HepG2 (cell line): ENCODE measurements around the gene TSNAX. TPM values are rescaled to one million over a fixed set of nuclear protein-coding genes. Genes with fewer than 3 reads are reported as not detected.

Experiments
- ATAC-seq: fragments of 200-7000 bp; cut with Tn5 transposase; 3 replicates; pipeline ENCODE4 v1.9.1; 2020; ENCODE audit warnings: mild to moderate bottlenecking, moderate library complexity
- BruUV-seq: library from RNA; stranded (reverse); fragments of 400-500 nt; replicated peaks from 2 replicates; lab custom pipeline; 2021; lab: Mats Ljungman, UMichigan
- CTCF ChIA-PET: fragments of 300-600 bp; formaldehyde crosslinking; extraction: SDS; loops from one replicate; lab custom pipeline; 2021; ENCODE audit warnings: low total read pairs, inconsistent platforms, low intra/inter-chr PET ratio; lab: Yijun Ruan, JAX
- POLR2A ChIA-PET: fragments of 350-600 bp; sonication (Branson Sonifier 250); formaldehyde crosslinking; loops from one replicate; lab custom pipeline; 2020; ENCODE audit warnings: antibody characterized with exemption, inconsistent platforms; lab: Yijun Ruan, JAX
- DNase-seq: peaks from one replicate; pipeline ENCODE4 v3.0.0-alpha.2; 2015; ENCODE audit warnings: low spot score
- FAIRE-seq: peaks from 3 replicates; lab custom pipeline; 2011; peaks lifted over from hg19 to GRCh38; lab: Jason Lieb, UNC
- H2AFZ ChIP-seq: one replicate; pipeline ENCODE4 v1.6.1; 2011; ENCODE audit warnings: low read length, inconsistent platforms
- H3K27ac ChIP-seq: fragments of 300-600 bp; 3 replicates; pipeline ENCODE4 v1.8.0; 2011; ENCODE audit warnings: mixed run types, mild to moderate bottlenecking, mixed read lengths, low read length, inconsistent platforms; ENCODE audit not compliant: insufficient read depth; ENCODE audit errors: extremely low read length
- H3K27me3 ChIP-seq, 2 experiments: fragments of 200-600 bp in 1 of 2; 2 replicates in 1 of 2; 3 replicates in 1 of 2; pipeline versions ENCODE4 v1.6.0 to v1.8.0; 2011; ENCODE audit warnings: low read length in 2 of 2, mild to moderate bottlenecking in 2 of 2, moderate library complexity in 2 of 2, inconsistent platforms in 1 of 2; ENCODE audit not compliant: insufficient read depth in 2 of 2, control insufficient read depth in 1 of 2
- H3K36me3 ChIP-seq, 2 experiments: fragments of 200-600 bp in 1 of 2; replicated peaks in 1 of 2; 2 replicates in 1 of 2; 3 replicates in 1 of 2; pipeline versions ENCODE4 v1.5.1 to v1.8.0; 2011; ENCODE audit warnings: low read length in 2 of 2, inconsistent platforms in 1 of 2; ENCODE audit not compliant: insufficient read depth in 2 of 2, control insufficient read depth in 1 of 2
- H3K4me1 ChIP-seq: 2 replicates; pipeline ENCODE4 v1.5.1; 2012; ENCODE audit warnings: low read length, inconsistent platforms; ENCODE audit not compliant: insufficient read depth
- H3K4me2 ChIP-seq: 2 replicates; pipeline ENCODE4 v1.6.0; 2011; ENCODE audit warnings: low read depth, low read length, inconsistent platforms
- H3K4me3 ChIP-seq, 3 experiments: fragments of 200-600 bp in 1 of 3; sonication (generic), shearing (Covaris generic) in 1 of 3; replicated peaks in 1 of 3; 2 replicates each; pipeline ENCODE4 v1.5.1; 2011 to 2016; ENCODE audit warnings: low read length in 3 of 3, inconsistent platforms in 2 of 3, low read depth in 2 of 3, mild to moderate bottlenecking in 2 of 3, control low read depth in 1 of 3, mixed read lengths in 1 of 3; ENCODE audit not compliant: insufficient read depth in 1 of 3
- H3K79me2 ChIP-seq: one replicate; pipeline ENCODE4 v1.6.1; 2011; ENCODE audit warnings: low read length, inconsistent platforms; ENCODE audit not compliant: insufficient read depth
- H3K9ac ChIP-seq: 2 replicates; pipeline ENCODE4 v1.6.0; 2011; ENCODE audit warnings: mild to moderate bottlenecking, low read depth, low read length, inconsistent platforms; ENCODE audit not compliant: insufficient read depth
- H3K9me3 ChIP-seq: 2 replicates; pipeline ENCODE4 v1.5.1; 2012; ENCODE audit warnings: mild to moderate bottlenecking, low read length
- H4K20me1 ChIP-seq: 2 replicates; pipeline ENCODE4 v1.6.0; 2011; ENCODE audit warnings: inconsistent platforms, mild to moderate bottlenecking, low read length, moderate library complexity; ENCODE audit not compliant: insufficient read depth
- HES4 ChIP-seq: sonication (generic); formaldehyde crosslinking; IDR thresholded peaks from 2 replicates; pipeline ENCODE4 v1.9.0; 2021; ENCODE audit warnings: mild to moderate bottlenecking, missing genetic modification reagents, borderline replicate concordance
- MAFF ChIP-seq: IDR thresholded peaks from 2 replicates; pipeline ENCODE4 v1.6.1; 2011; ENCODE audit warnings: low read depth, low read length, improper control_type of control experiment
- MAFK ChIP-seq, 2 experiments: IDR thresholded peaks in 1 of 2; conservative IDR thresholded peaks in 1 of 2; 2 replicates each; pipeline ENCODE4 v1.6.1; 2011; ENCODE audit warnings: improper control_type of control experiment in 2 of 2, low read length in 2 of 2
- STAG1 ChIP-seq: sonication (generic); formaldehyde crosslinking; IDR thresholded peaks from 2 replicates; pipeline ENCODE4 v1.4.0; 2020; ENCODE audit warnings: missing genetic modification reagents
- ZNF367 ChIP-seq: sonication (generic); formaldehyde crosslinking; IDR thresholded peaks from 2 replicates; pipeline ENCODE4 v1.4.0; 2020; ENCODE audit warnings: missing genetic modification reagents, borderline replicate concordance
- WGBS: methylation state at CpG from one replicate; pipeline ENCODE4 v1.1.6; 2017; ENCODE audit warnings: low lambda C conversion rate; 5-methylcytosine and 5-hydroxymethylcytosine counted together
- in situ Hi-C: cut with HindIII; loops from 2 replicates; pipeline ENCODE4 v1.10.0; 2017; ENCODE audit warnings: low pct_unique_long_range_greater_than_20kb; ENCODE audit not compliant: extremely low pct_ligation_motif_present
- intact Hi-C: fragments of 100-400 bp; cut with micrococcal nuclease; formaldehyde crosslinking; loops from one replicate; pipeline ENCODE4 v1.10.0; 2022; ENCODE audit not compliant: unreplicated experiment
- polyA plus RNA-seq, 8 experiments: library from polyadenylated mRNA; depleted of rRNA in 3 of 8; stranded (reverse) in 7 of 8; unstranded in 1 of 8; fragments of >200 nt; fragmentation: Illumina TruSeq in 4 of 8; extraction: Trizol in 4 of 8; gene quantifications; 2 replicates each; pipeline versions ENCODE4 v1.2.1 to v1.2.3, GENCODE V29; 2011 to 2016; ENCODE audit warnings: low read depth in 4 of 8, missing spikeins in 1 of 8, mixed read lengths in 1 of 8; ENCODE audit not compliant: insufficient read depth in 1 of 8
- total RNA-seq, 5 experiments: library from RNA; depleted of rRNA; stranded (reverse); fragments of >200 nt; fragmentation: Illumina TruSeq; extraction: Trizol; gene quantifications; 2 replicates each; pipeline ENCODE4 v1.2.3, GENCODE V29; 2016; ENCODE audit warnings: low read depth in 1 of 5
- TF ChIP-seq, protein P1 (sequence below): IDR thresholded peaks from 2 replicates; pipeline ENCODE4 v1.6.1; 2016; ENCODE audit warnings: missing biosample characterization, missing genetic modification reagents, low read depth
- TF ChIP-seq, protein P2 (sequence below): IDR thresholded peaks from 2 replicates; pipeline ENCODE4 v1.6.1; 2012; ENCODE audit warnings: low read depth, low read length, improper control_type of control experiment

TSNAX gene
- total and polyA plus RNA-seq, 2 of the 13 experiments (the other 11 are each of a cell fraction or from before 2014, with no cell fraction given): 13.2 to 46.2 TPM

DNA sequence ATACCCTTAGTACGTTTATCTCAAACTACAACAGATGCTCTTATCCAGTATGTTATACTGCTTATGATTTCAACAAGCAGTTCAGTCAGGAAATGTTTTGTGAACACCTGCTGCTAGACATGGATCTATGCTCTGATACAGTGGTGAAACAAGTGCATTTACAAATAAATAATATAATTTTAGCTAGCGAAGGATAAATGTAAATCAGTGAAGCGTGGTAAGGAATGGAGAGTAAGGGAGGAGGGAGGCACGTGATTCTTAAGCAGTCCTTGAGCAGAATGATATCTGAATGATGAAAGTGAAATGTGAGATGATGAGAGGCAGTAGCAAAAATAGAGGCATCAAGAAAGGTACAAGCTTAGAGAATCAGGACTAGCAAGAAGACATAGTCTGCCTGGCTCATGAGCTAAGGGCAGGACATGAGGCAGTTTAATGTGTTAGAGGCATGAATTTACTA, 6.3 kb downstream of the TSNAX start (continued):
- TF ChIP-seq, protein P1, sequence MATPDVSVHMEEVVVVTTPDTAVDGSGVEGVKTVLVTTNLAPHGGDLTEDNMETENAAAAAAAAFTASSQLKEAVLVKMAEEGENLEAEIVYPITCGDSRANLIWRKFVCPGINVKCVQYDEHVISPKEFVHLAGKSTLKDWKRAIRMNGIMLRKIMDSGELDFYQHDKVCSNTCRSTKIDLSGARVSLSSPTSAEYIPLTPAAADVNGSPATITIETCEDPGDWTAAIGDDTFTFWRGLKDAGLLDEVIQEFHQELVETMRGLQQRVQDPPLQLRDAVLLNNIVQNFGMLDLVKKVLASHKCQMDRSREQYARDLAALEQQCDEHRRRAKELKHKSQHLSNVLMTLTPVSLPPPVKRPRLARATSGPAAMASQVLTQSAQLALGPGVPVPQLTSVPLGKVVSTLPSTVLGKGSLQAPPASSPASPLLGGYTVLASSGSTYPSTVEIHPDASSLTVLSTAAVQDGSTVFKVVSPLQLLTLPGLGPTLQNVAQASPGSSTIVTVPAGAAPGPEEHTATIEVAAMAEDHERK (CRISPR knock-in tag): no peak
- TF ChIP-seq HES4: no peak
- TF ChIP-seq, protein P2, sequence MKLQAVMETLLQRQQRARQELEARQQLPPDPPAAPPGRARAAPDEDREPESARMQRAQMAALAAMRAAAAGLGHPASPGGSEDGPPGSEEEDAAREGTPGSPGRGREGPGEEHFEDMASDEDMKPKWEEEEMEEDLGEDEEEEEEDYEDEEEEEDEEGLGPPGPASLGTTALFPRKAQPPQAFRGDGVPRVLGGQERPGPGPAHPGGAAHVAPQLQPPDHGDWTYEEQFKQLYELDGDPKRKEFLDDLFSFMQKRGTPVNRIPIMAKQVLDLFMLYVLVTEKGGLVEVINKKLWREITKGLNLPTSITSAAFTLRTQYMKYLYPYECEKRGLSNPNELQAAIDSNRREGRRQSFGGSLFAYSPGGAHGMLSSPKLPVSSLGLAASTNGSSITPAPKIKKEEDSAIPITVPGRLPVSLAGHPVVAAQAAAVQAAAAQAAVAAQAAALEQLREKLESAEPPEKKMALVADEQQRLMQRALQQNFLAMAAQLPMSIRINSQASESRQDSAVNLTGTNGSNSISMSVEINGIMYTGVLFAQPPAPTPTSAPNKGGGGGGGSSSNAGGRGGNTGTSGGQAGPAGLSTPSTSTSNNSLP: no peak
- no peak for TF ChIP-seq ZNF367 (CRISPR knock-in tag)

DNA sequence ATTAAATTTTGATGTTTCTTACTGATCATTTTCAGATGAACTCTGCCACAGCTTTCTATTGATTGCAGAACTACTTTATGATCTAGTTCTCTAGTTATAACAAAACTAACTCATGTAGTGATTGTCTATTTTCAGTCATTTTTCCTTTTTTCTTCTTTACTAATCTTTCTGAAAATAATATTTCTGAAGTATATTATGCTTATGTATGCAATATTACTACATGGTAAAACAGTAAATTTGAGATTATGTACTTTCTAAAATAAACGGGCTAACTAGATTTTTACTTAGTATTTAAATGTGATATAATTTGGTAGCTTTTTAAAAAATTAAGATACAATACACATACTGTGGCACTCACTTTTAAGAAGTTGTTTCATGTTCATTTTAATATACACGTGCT, 7.6 kb downstream of the TSNAX start:
- Histone ChIP-seq H3K4me1 (peaks cover 12% of the 10 kb centered on the region), H3K4me2 (no peak overlapping the region), H3K9me3 (no peaks in the 10 kb centered on the region), H4K20me1 (peaks cover 2% of the 10 kb centered on the region; the same call in 1 of the 2 replicates), H3K36me3 (peaks cover under 1 to 46% of the 10 kb centered on the region in 2 experiments), H3K4me3 (no peak overlapping the region), H3K79me2 (peaks cover 45% of the 10 kb centered on the region), H3K27me3 (no peaks in the 10 kb centered on the region), H3K9ac (no peak overlapping the region), H2AFZ (no peak overlapping the region), H3K27ac (no peak overlapping the region)
- DNase-seq (no peak), FAIRE-seq (no peak), ATAC-seq (no peak)
- peak; percentile 51; the same call in 1 of the 2 replicates for TF ChIP-seq MAFF
- no peak for TF ChIP-seq STAG1
- TF ChIP-seq MAFK (conservative IDR thresholded peaks at IDR 0.05 in 1 of 2, IDR thresholded peaks at IDR 0.05 in 1 of 2; ENCODE audit: low read length in 2 of 2): peak in 1 of 2 experiments; percentile 75; a peak in 2 of 4 replicates
- intact Hi-C loops (no loop called here), in situ Hi-C loops (loop anchor here (10.0 kb wide), 1 partner anchor 111 kb away; the partner anchor contains the start of gene EGLN1)
- no TSS peak for BruUV-seq
- ChIA-PET CTCF (no interaction called here), POLR2A (no interaction called here)
- 97% methylated on average over 2 of the region's 2 CpGs for WGBS
